SK-N-SH (cell line): ENCODE results near the gene XIRP1. TPM values are rescaled to one million over a fixed set of nuclear protein-coding genes. Genes with fewer than 3 reads are reported as not detected.

Experiments
- CTCF ChIA-PET: fragments of 300-600, 350-600 bp; formaldehyde crosslinking; extraction: SDS; loops from one replicate; lab custom pipeline; 2021; lab: Yijun Ruan, JAX
- POLR2A ChIA-PET: fragments of 350-600 bp; sonication (Branson Sonifier 250); formaldehyde crosslinking; extraction: SDS; loops from one replicate; lab custom pipeline; 2020; ENCODE audit warnings: antibody characterized with exemption, inconsistent platforms; lab: Yijun Ruan, JAX
- DNase-seq: peaks from one replicate; pipeline ENCODE4 v3.0.0; 2012
- H2AFZ ChIP-seq: fragments of 200-600 bp; sonication (generic); 2 replicates; pipeline ENCODE4 v1.8.1; 2016; ENCODE audit warnings: antibody characterized with exemption, mild to moderate bottlenecking, low read depth
- H3F3A ChIP-seq: fragments of 200-600 bp; sonication (generic); replicated peaks from 2 replicates; pipeline ENCODE3; 2016; ENCODE audit warnings: antibody characterized with exemption, mild to moderate bottlenecking; ENCODE audit not compliant: insufficient read depth
- H3K27ac ChIP-seq, 2 experiments: fragments of 200-500 bp in 1 of 2; fragments of 200-600 bp in 1 of 2; sonication (Bioruptor generic) in 1 of 2; sonication (generic), shearing (Covaris generic) in 1 of 2; 2 replicates each; pipeline versions ENCODE4 v1.5.1 to v1.6.1; 2014 to 2016; ENCODE audit warnings: low read depth in 2 of 2, inconsistent platforms in 1 of 2, low read length in 1 of 2, mild to moderate bottlenecking in 1 of 2, mixed read lengths in 1 of 2
- H3K27me3 ChIP-seq: fragments of 200-600 bp; sonication (generic), shearing (Covaris generic); 2 replicates; pipeline ENCODE4 v1.6.1; 2016; ENCODE audit warnings: mixed run types; ENCODE audit not compliant: insufficient read depth
- H3K36me3 ChIP-seq, 2 experiments: fragments of 200-500 bp in 1 of 2; fragments of 200-600 bp in 1 of 2; sonication (Bioruptor generic) in 1 of 2; sonication (generic) in 1 of 2; replicated peaks in 1 of 2; 2 replicates each; pipeline versions ENCODE3 to v1.5.1; 2014 to 2016; ENCODE audit warnings: low read length in 1 of 2, mild to moderate bottlenecking in 1 of 2; ENCODE audit not compliant: insufficient read depth in 2 of 2, control insufficient read depth in 1 of 2
- H3K4me1 ChIP-seq, 2 experiments: fragments of 200-500 bp in 1 of 2; fragments of 200-600 bp in 1 of 2; sonication (Bioruptor generic) in 1 of 2; sonication (generic), shearing (Covaris generic) in 1 of 2; 2 replicates each; pipeline versions ENCODE4 v1.5.1 to v1.6.1; 2014 to 2016; ENCODE audit warnings: low read depth in 1 of 2, low read length in 1 of 2, mixed run types in 1 of 2; ENCODE audit not compliant: insufficient read depth in 2 of 2, control insufficient read depth in 1 of 2
- H3K4me2 ChIP-seq: fragments of 200-600 bp; sonication (generic), shearing (Covaris generic); 2 replicates; pipeline ENCODE4 v1.6.1; 2017; ENCODE audit warnings: mixed run types
- H3K4me3 ChIP-seq, 2 experiments: fragments of 200-500 bp in 1 of 2; fragments of 200-600 bp in 1 of 2; sonication (Bioruptor generic) in 1 of 2; sonication (generic), shearing (Covaris generic) in 1 of 2; 2 replicates each; pipeline versions ENCODE4 v1.5.1 to v1.8.1; 2014 to 2016; ENCODE audit warnings: low read depth in 2 of 2, inconsistent platforms in 1 of 2, low read length in 1 of 2, mild to moderate bottlenecking in 1 of 2, mixed read lengths in 1 of 2, moderate library complexity in 1 of 2
- H3K79me2 ChIP-seq: fragments of 200-600 bp; sonication (generic); 2 replicates; pipeline ENCODE4 v1.8.1; 2017; ENCODE audit warnings: mild to moderate bottlenecking; ENCODE audit not compliant: insufficient read depth
- H3K9ac ChIP-seq: fragments of 200-600 bp; sonication (generic); 2 replicates; pipeline ENCODE4 v1.6.1; 2017; ENCODE audit warnings: mixed run types
- H3K9me2 ChIP-seq: fragments of 200-600 bp; sonication (generic); 2 replicates; pipeline ENCODE4 v1.6.1; 2017; ENCODE audit warnings: mixed run types
- H3K9me3 ChIP-seq: fragments of 200-600 bp; sonication (generic); 2 replicates; pipeline ENCODE4 v1.6.1; 2017; ENCODE audit warnings: mixed run types, mild to moderate bottlenecking, moderate library complexity
- H4K20me1 ChIP-seq: fragments of 200-600 bp; sonication (generic); 2 replicates; pipeline ENCODE4 v1.6.1; 2017; ENCODE audit warnings: mild to moderate bottlenecking, mixed run types; ENCODE audit not compliant: insufficient read depth
- CHD2 ChIP-seq: fragments of 150-350 bp; IDR thresholded peaks from 2 replicates; pipeline ENCODE4 v1.6.1; 2018; ENCODE audit warnings: low read length; ENCODE audit not compliant: partially characterized antibody
- CTCF ChIP-seq: fragments of 200-600 bp; sonication (generic); IDR thresholded peaks from 2 replicates; pipeline ENCODE4 v1.6.1; 2017; ENCODE audit warnings: antibody characterized with exemption, mild to moderate bottlenecking, moderate library complexity
- ELF1 ChIP-seq: IDR thresholded peaks from 2 replicates; pipeline ENCODE4 v1.4.0; 2012
- EZH2phosphoT487 ChIP-seq: fragments of 200-600 bp; sonication (generic); IDR thresholded peaks from 2 replicates; pipeline ENCODE4 v1.6.1; 2017; ENCODE audit warnings: low read depth, mixed run types, mild to moderate bottlenecking, antibody characterized with exemption, moderate library complexity, borderline replicate concordance
- FOXM1 ChIP-seq: IDR thresholded peaks from 2 replicates; pipeline ENCODE4 v1.4.0; 2012; ENCODE audit warnings: low read depth, mild to moderate bottlenecking
- JUND ChIP-seq: IDR thresholded peaks from 2 replicates; pipeline ENCODE4 v1.4.0; 2012
- MEF2A ChIP-seq: IDR thresholded peaks from 2 replicates; pipeline ENCODE4 v1.4.0; 2012; ENCODE audit warnings: low read depth, borderline replicate concordance
- MXI1 ChIP-seq: IDR thresholded peaks from 2 replicates; pipeline ENCODE4 v1.6.1; 2012; ENCODE audit warnings: mild to moderate bottlenecking, low read depth, low read length, improper control_type of control experiment
- PBX3 ChIP-seq: IDR thresholded peaks from 2 replicates; pipeline ENCODE4; 2012
- RCOR1 ChIP-seq: fragments of 150-350 bp; IDR thresholded peaks from 2 replicates; pipeline ENCODE4 v1.6.1; 2017; ENCODE audit warnings: antibody characterized with exemption, low read length
- RFX5 ChIP-seq: IDR thresholded peaks from 2 replicates; pipeline ENCODE4 v1.6.1; 2012; ENCODE audit warnings: mild to moderate bottlenecking, improper control_type of control experiment, low read length
- SMC3 ChIP-seq: IDR thresholded peaks from 2 replicates; pipeline ENCODE4 v1.6.1; 2012; ENCODE audit warnings: low read depth, low read length, improper control_type of control experiment
- TCF12 ChIP-seq: IDR thresholded peaks from 2 replicates; pipeline ENCODE4 v1.4.0; 2012
- USF1 ChIP-seq: IDR thresholded peaks from 2 replicates; pipeline ENCODE4 v1.4.0; 2012; ENCODE audit warnings: low read depth, borderline replicate concordance
- YY1 ChIP-seq: IDR thresholded peaks from 2 replicates; pipeline ENCODE4 v1.4.0; 2012; ENCODE audit warnings: low read depth, mild to moderate bottlenecking
- WGBS: methylation state at CpG from one replicate; pipeline ENCODE4 v1.1.6; 2017; ENCODE audit warnings: low lambda C conversion rate; 5-methylcytosine and 5-hydroxymethylcytosine counted together
- polyA plus RNA-seq, 3 experiments: library from polyadenylated mRNA; depleted of rRNA; stranded (reverse); fragments of >200 nt; gene quantifications; 2 replicates each; pipeline ENCODE4 v1.2.3, GENCODE V29; 2012

Gene XIRP1
- not detected in 2 replicates for polyA plus RNA-seq (2012; rRNA removed)
- not detected in 2 replicates for polyA plus RNA-seq (2012; cell fraction: cytosol; rRNA removed)
- 0.02 TPM in 1 of 2 replicates, not detected in the other for polyA plus RNA-seq (2012; cell fraction: nucleus; rRNA removed)

GRCh38 chr3:39192490-39193092, at the start of gene XIRP1:
Gene XIRP1 (minus strand): TSS chr3:39192595. CDS start chr3:39189445, 3,150 bp downstream.
- no peak within 1 kb of the TSS for H3K4me2 ChIP-seq
- H3K9me2 ChIP-seq = no peaks in the 10 kb centered on the region
- ChIA-PET POLR2A (interaction anchor here (0.7 kb wide), 1 partner anchor 85 kb away, joined by 3 read pairs; no protein-coding TSS in a partner anchor), CTCF (interaction anchor here (1.4 to 16.7 kb wide), 4 partner anchors 11 to 97 kb away, joined by 4 to 510 read pairs (median 15); partner anchors contain the start of gene CX3CR1)
- H3K27me3 ChIP-seq = no peaks in the 10 kb centered on the region
- no peak within 1 kb of the TSS for H3K27ac ChIP-seq
- no peaks in the 10 kb centered on the region for H3F3A ChIP-seq
- H4K20me1 ChIP-seq = no peaks in the 10 kb centered on the region
- no peaks in the 10 kb centered on the region for H3K36me3 ChIP-seq
- no peak within 1 kb of the TSS for H2AFZ ChIP-seq
- no peak within 1 kb of the TSS for H3K4me3 ChIP-seq
- TF ChIP-seq ELF1 (no peak), RCOR1 (no peak), FOXM1 (no peak), MEF2A (no peak)
- no peak within 1 kb of the TSS for H3K9ac ChIP-seq
- H3K4me1 ChIP-seq = peaks cover 0 to 8% of the 10 kb centered on the region in 2 experiments; a peak in 1 of 4 replicates
- 82% methylated on average over 3 of the region's 9 CpGs for whole genome bisulfite sequencing
- no peaks in the 10 kb centered on the region for H3K79me2 ChIP-seq
- no peaks in the 10 kb centered on the region for H3K9me3 ChIP-seq
- no peak for DNase-seq

GRCh38 chr3:39241561-39241960, 49.2 kb upstream of the XIRP1 start:
- Histone ChIP-seq H3K36me3 (no peaks in the 10 kb centered on the region), H3K4me2 (no peak overlapping the region), H3K79me2 (no peaks in the 10 kb centered on the region), H3K4me1 (no peaks in the 10 kb centered on the region), H3K9me3 (no peaks in the 10 kb centered on the region), H2AFZ (no peak overlapping the region), H3K4me3 (no peak overlapping the region), H3K9me2 (no peaks in the 10 kb centered on the region), H3K9ac (no peak overlapping the region), H3K27me3 (peaks cover 19% of the 10 kb centered on the region; the same call in 1 of the 2 replicates), H3F3A (no peaks in the 10 kb centered on the region), H3K27ac (no peak overlapping the region), H4K20me1 (no peaks in the 10 kb centered on the region)
- ChIA-PET POLR2A (no interaction called here), CTCF (interaction anchor here (0.7 to 1.3 kb wide), 2 partner anchors 47 to 50 kb away, joined by 4 to 6 read pairs; no protein-coding TSS in a partner anchor)
- no peak for DNase-seq
- TF ChIP-seq TCF12 (no peak), MXI1 (no peak), EZH2phosphoT487 (no peak), RFX5 (no peak), CHD2 (no peak), YY1 (no peak), JUND (no peak), SMC3 (no peak), USF1 (no peak), CTCF (no peak), PBX3 (no peak)
